ENCODE data around the gene ANKLE1.

GRCh38 chr19:17323300-17323963 lies 41.7 kb downstream of the ANKLE1 start:
- TF ChIP-seq CTCF (IDR thresholded peaks at IDR 0.05; ENCODE audit: low read depth, low read length, poor library complexity, severe bottlenecking) (no peak), EZH2phosphoT487 (IDR thresholded peaks at IDR 0.05; ENCODE audit: borderline replicate concordance, low read length) (no peak)
